GM12878 (cell line): Measurements from ENCODE around the gene TGFBRAP1. TPM values are rescaled to one million over a fixed set of nuclear protein-coding genes. Genes with fewer than 3 reads are reported as not detected.

Experiments used
- ATAC-seq: fragments of 200-7000 bp; cut with Tn5 transposase; 3 replicates; pipeline ENCODE4 v1.9.1; 2020; ENCODE audit warnings: mild to moderate bottlenecking, moderate library complexity
- BruUV-seq: library from RNA; stranded (reverse); fragments of 400-500 nt; replicated peaks from 2 replicates; lab custom pipeline; 2021; lab: Mats Ljungman, UMichigan
- CTCF ChIA-PET: fragments of 300-600 bp; sonication (Branson Sonifier 250); formaldehyde crosslinking; extraction: SDS; loops from one replicate; lab custom pipeline; 2021; ENCODE audit warnings: inconsistent platforms; lab: Yijun Ruan, JAX
- POLR2A ChIA-PET: fragments of 350-600 bp; formaldehyde crosslinking; extraction: SDS; loops from one replicate; lab custom pipeline; 2021; ENCODE audit warnings: inconsistent platforms; lab: Charles Lee
- RAD21 ChIA-PET: fragments of 300-600 bp; sonication (Branson Sonifier 250); formaldehyde crosslinking; loops from one replicate; lab custom pipeline; 2023; ENCODE audit warnings: antibody characterized with exemption; ENCODE audit not compliant: unreplicated experiment; lab: Charles Lee
- SMC1A ChIA-PET: fragments of 300-600 bp; sonication (Branson Sonifier 250); formaldehyde crosslinking; loops from one replicate; lab custom pipeline; 2023; ENCODE audit not compliant: unreplicated experiment, uncharacterized antibody; lab: Charles Lee
- DNase-seq: peaks from one replicate; pipeline ENCODE4 v3.0.0-alpha.2; 2011; ENCODE audit warnings: low read depth, low spot score
- FAIRE-seq: peaks from 3 replicates; lab custom pipeline; 2011; peaks lifted over from hg19 to GRCh38; lab: Jason Lieb, UNC
- H2AFZ ChIP-seq: 2 replicates; pipeline ENCODE4 v1.6.0; 2011; ENCODE audit warnings: low read depth, low read length, control low read depth; ENCODE audit not compliant: control insufficient read depth
- H3K27ac ChIP-seq: 2 replicates; pipeline ENCODE4 v1.5.1; 2011; ENCODE audit warnings: control low read depth; ENCODE audit not compliant: control insufficient read depth, insufficient read depth
- H3K27me3 ChIP-seq, 2 experiments: replicated peaks in 1 of 2; 2 replicates each; pipeline versions ENCODE4 v1.6.0 to v1.6.1; 2011; ENCODE audit warnings: low read length in 1 of 2; ENCODE audit not compliant: control insufficient read depth in 2 of 2, insufficient read depth in 2 of 2
- H3K36me3 ChIP-seq, 2 experiments: 2 replicates each; pipeline ENCODE4 v1.5.1; 2011; ENCODE audit warnings: low read length in 1 of 2; ENCODE audit not compliant: control insufficient read depth in 2 of 2, insufficient read depth in 2 of 2
- H3K4me1 ChIP-seq: 2 replicates; pipeline ENCODE4 v1.6.1; 2011; ENCODE audit warnings: mild to moderate bottlenecking, low read length, moderate library complexity, mixed read lengths; ENCODE audit not compliant: control insufficient read depth, insufficient read depth
- H3K4me2 ChIP-seq: 2 replicates; pipeline ENCODE4 v1.6.0; 2011; ENCODE audit warnings: control low read depth; ENCODE audit not compliant: control insufficient read depth, insufficient read depth
- H3K4me3 ChIP-seq: fragments of 200-600 bp; sonication (generic); 2 replicates; pipeline ENCODE4 v1.5.1; 2016
- H3K79me2 ChIP-seq: 2 replicates; pipeline ENCODE4 v1.6.0; 2011; ENCODE audit warnings: low read length; ENCODE audit not compliant: control insufficient read depth, insufficient read depth
- H3K9ac ChIP-seq: 2 replicates; pipeline ENCODE4 v1.8.0; 2011; ENCODE audit warnings: low read length, control low read depth, mixed read lengths; ENCODE audit not compliant: control insufficient read depth, insufficient read depth
- H3K9me3 ChIP-seq: replicated peaks from 3 replicates; pipeline ENCODE4 v1.5.1; 2011; ENCODE audit warnings: mild to moderate bottlenecking, low read length; ENCODE audit not compliant: control insufficient read depth, insufficient read depth
- H4K20me1 ChIP-seq: 2 replicates; pipeline ENCODE4 v1.6.0; 2011; ENCODE audit not compliant: control insufficient read depth, insufficient read depth
- ATF2 ChIP-seq: IDR thresholded peaks from 2 replicates; pipeline ENCODE4 v1.6.1; 2012; ENCODE audit warnings: low read length, inconsistent platforms
- BACH1 ChIP-seq: fragments of 450-650 bp; IDR thresholded peaks from 2 replicates; pipeline ENCODE4 v1.6.1; 2017; ENCODE audit warnings: mild to moderate bottlenecking, borderline replicate concordance
- BCL3 ChIP-seq: IDR thresholded peaks from 2 replicates; pipeline ENCODE4 v1.6.1; 2011; ENCODE audit warnings: borderline replicate concordance, low read depth, mild to moderate bottlenecking, moderate library complexity, low read length; ENCODE audit not compliant: insufficient read depth, poor library complexity, severe bottlenecking
- CHD2 ChIP-seq: IDR thresholded peaks from 2 replicates; pipeline ENCODE4 v1.6.1; 2011; ENCODE audit warnings: low read depth, low read length, improper control_type of control experiment, borderline replicate concordance
- E2F4 ChIP-seq: IDR thresholded peaks from 2 replicates; pipeline ENCODE4 v1.6.1; 2012; ENCODE audit warnings: low read depth, low read length, improper control_type of control experiment
- ELK1 ChIP-seq: IDR thresholded peaks from 2 replicates; pipeline ENCODE4 v1.6.1; 2012; ENCODE audit warnings: low read depth, low read length, improper control_type of control experiment
- EP300 ChIP-seq, 2 experiments: fragments of 150-350 bp in 1 of 2; IDR thresholded peaks; 2 replicates each; pipeline ENCODE4 v1.6.1; 2011 to 2012; ENCODE audit warnings: low read depth in 2 of 2, low read length in 2 of 2, borderline replicate concordance in 1 of 2, improper control_type of control experiment in 1 of 2, inconsistent platforms in 1 of 2; ENCODE audit not compliant: control insufficient read depth in 1 of 2
- KDM1A ChIP-seq: fragments of 200-600 bp; sonication (generic); IDR thresholded peaks from 2 replicates; pipeline ENCODE4 v1.6.1; 2016; ENCODE audit warnings: borderline replicate concordance
- MXI1 ChIP-seq: fragments of 150-350 bp; IDR thresholded peaks from 2 replicates; pipeline ENCODE4 v1.6.1; 2011; ENCODE audit warnings: low read depth, mild to moderate bottlenecking, inconsistent platforms, low read length, improper control_type of control experiment
- MYC ChIP-seq: IDR thresholded peaks from 2 replicates; pipeline ENCODE4 v1.6.1; 2011; ENCODE audit warnings: mild to moderate bottlenecking, low read length, moderate library complexity, inconsistent platforms; ENCODE audit not compliant: insufficient read depth, insufficient replicate concordance, insufficient read length, severe bottlenecking
- RELA ChIP-seq: fragments of 450-650 bp; IDR thresholded peaks from 2 replicates; pipeline ENCODE4 v1.8.0; 2014; ENCODE audit warnings: borderline replicate concordance; ENCODE audit not compliant: partially characterized antibody
- ZBTB33 ChIP-seq: fragments of 450-650 bp; IDR thresholded peaks from 2 replicates; pipeline ENCODE4 v1.6.1; 2017; ENCODE audit warnings: mild to moderate bottlenecking
- ZNF217 ChIP-seq: fragments of 450-650 bp; IDR thresholded peaks from 2 replicates; pipeline ENCODE4 v1.6.1; 2017; ENCODE audit warnings: antibody characterized with exemption, mild to moderate bottlenecking
- WGBS: methylation state at CpG from one replicate; pipeline ENCODE4 v1.1.6; 2016; ENCODE audit warnings: low lambda C conversion rate; ENCODE audit not compliant: insufficient replicate concordance, insufficient coverage; ENCODE audit errors: missing lambda C conversion rate; 5-methylcytosine and 5-hydroxymethylcytosine counted together
- in situ Hi-C: fragments of 300-500 bp; cut with MboI; formaldehyde crosslinking; loops from 9 replicates; pipeline ENCODE4 v1.14.3; 2018; ENCODE audit warnings: mixed read lengths
- intact Hi-C: fragments of 100-400 bp; cut with micrococcal nuclease; formaldehyde crosslinking; loops from one replicate; pipeline ENCODE4 v1.14.2; 2022; ENCODE audit not compliant: unreplicated experiment
- polyA plus RNA-seq, 11 experiments: library from polyadenylated mRNA; depleted of rRNA in 4 of 11; unstranded in 6 of 11; stranded (reverse) in 5 of 11; fragments of >200 nt; fragmentation: Nextera tagmentation in 4 of 11; fragmentation: Illumina TruSeq in 1 of 11; extraction: Ambion mirVana in 4 of 11; extraction: Trizol in 1 of 11; gene quantifications; 1 replicate in 1 of 11; 2 replicates in 10 of 11; pipeline versions ENCODE4 v1.2.1 to v1.2.3, GENCODE V29; 2011 to 2016; ENCODE audit warnings: inconsistent platforms in 2 of 11, missing spikeins in 2 of 11, low read depth in 1 of 11
- total RNA-seq, 4 experiments: library from RNA; depleted of rRNA in 3 of 4; stranded (reverse); fragments of >200 nt in 3 of 4; fragmentation: Illumina TruSeq in 1 of 4; extraction: Trizol in 1 of 4; gene quantifications; 2 replicates each; pipeline versions ENCODE4 v1.2.1 to v1.2.3, GENCODE V29; 2013 to 2021

Gene TGFBRAP1
- total and polyA plus RNA-seq, 10 of the 15 experiments (the other 5 are each of a cell fraction or from before 2014, with no cell fraction given) = 7.9 to 37.4 (median 23.7) TPM

GRCh38 chr2:105255979-105256378 is 73.6 kb downstream of the TGFBRAP1 start (continued):
- TF ChIP-seq BACH1 (no peak), ZBTB33 (no peak), RELA (no peak), E2F4 (no peak)

- in situ Hi-C loops = no loop called here
- SMC1A ChIA-PET = no interaction called here
- no peak for TF ChIP-seq ELK1
- no peak for TF ChIP-seq ATF2
- no peak for TF ChIP-seq CHD2
- TF ChIP-seq BCL3 = no peak
- TF ChIP-seq MYC = no peak
- TF ChIP-seq KDM1A = no peak
- TF ChIP-seq EP300 (IDR thresholded peaks at IDR 0.05; ENCODE audit: borderline replicate concordance in 1 of 2, control insufficient read depth in 1 of 2, low read depth in 2 of 2, low read length in 2 of 2) = no peak
- TF ChIP-seq MXI1 = no peak
- no peak for TF ChIP-seq ZNF217
Observed at GRCh38 chr2:105254531-105255210, 74.9 kb downstream of the TGFBRAP1 start.

More at GRCh38 chr2:105254531-105255210, 74.9 kb downstream of the TGFBRAP1 start:
- ATAC-seq (no peak), DNase-seq (no peak), FAIRE-seq (no peak)
- POLR2A ChIA-PET = no interaction called here
- no peak overlapping the region for H3K4me2 ChIP-seq
- H2AFZ ChIP-seq = no peak overlapping the region
- H3K27me3 ChIP-seq = no peaks in the 10 kb centered on the region
- 69% methylated on average over 5 of the region's 5 CpGs for WGBS
- no peaks in the 10 kb centered on the region for H3K4me1 ChIP-seq
- H3K79me2 ChIP-seq = no peaks in the 10 kb centered on the region
- no peak overlapping the region for H3K9ac ChIP-seq
- RAD21 ChIA-PET = no interaction called here
- H3K4me3 ChIP-seq = no peak overlapping the region
- no peaks in the 10 kb centered on the region for H3K36me3 ChIP-seq
- H4K20me1 ChIP-seq = no peaks in the 10 kb centered on the region
- intact Hi-C loops = no loop called here
- no peaks in the 10 kb centered on the region for H3K9me3 ChIP-seq
- no TSS peak for BruUV-seq
- H3K27ac ChIP-seq = no peak overlapping the region
- CTCF ChIA-PET = interaction anchor here (1.2 to 1.4 kb wide), 2 partner anchors 14 to 16 kb away, joined by 3 to 4 read pairs; no protein-coding TSS in a partner anchor
